Fibroblast of mammary gland (primary cell): ENCODE data around the gene SLITRK3.

ENCODE experiments used
- DNase-seq: peaks from one replicate; pipeline ENCODE4 v3.0.0-alpha.2; 2010; ENCODE audit warnings: low read depth
- H3K4me3 ChIP-seq: 2 replicates; pipeline ENCODE4 v1.5.1; 2011; ENCODE audit warnings: low read depth, mild to moderate bottlenecking, low read length, moderate library complexity; ENCODE audit not compliant: control insufficient read depth
- CTCF ChIP-seq: conservative IDR thresholded peaks from 2 replicates; pipeline ENCODE4 v1.5.1; 2011; ENCODE audit warnings: low read depth, low read length, inconsistent platforms; ENCODE audit not compliant: control insufficient read depth, insufficient read depth

SLITRK3 gene

DNA sequence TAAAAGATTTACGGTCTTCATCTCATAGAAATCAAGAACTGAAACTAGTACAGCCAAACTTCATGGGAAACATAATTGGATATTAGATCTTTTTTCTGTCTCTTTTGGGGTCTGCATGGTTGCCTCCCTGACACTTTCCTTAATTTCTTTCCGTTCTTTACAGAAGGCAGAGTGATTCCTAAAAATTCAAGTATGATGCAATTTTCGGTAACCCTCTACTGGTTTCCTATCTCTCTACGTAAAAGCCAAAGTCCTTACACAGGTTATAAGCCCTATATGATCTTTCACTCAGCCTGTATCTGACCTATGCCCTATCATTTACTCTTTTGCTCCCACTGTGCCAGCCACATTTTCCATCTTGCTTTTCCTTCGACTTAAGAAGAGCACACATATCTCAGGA lies 6.8 kb upstream of the SLITRK3 start:
- no peak for DNase-seq
- no peak overlapping the region for H3K4me3 ChIP-seq
- no peak for TF ChIP-seq CTCF

DNA sequence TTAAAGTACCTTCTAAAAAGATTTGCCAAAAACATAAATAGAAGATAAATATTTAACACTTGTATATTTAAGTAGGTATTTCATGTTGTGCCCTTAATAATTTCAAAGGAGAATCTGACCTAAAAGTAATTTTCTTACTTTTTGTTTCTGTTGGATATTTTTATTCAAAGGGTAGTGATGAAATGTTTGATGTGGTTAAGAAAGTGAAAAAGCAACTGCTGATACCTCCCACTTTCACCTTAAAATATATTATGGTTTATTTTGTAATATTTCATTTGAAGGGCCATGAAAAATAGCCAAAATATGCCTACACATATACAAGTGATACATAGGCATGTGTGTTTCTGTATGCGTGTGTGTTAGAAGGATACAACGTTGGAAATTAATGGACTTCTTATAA lies 5.8 kb upstream of the SLITRK3 start:
- no peak for TF ChIP-seq CTCF
- no peak overlapping the region for H3K4me3 ChIP-seq
- DNase-seq = no peak

GRCh38 chr3:165197481-165197800 lies 1.3 kb upstream of the SLITRK3 start:
- no peak for TF ChIP-seq CTCF
- no peak overlapping the region for H3K4me3 ChIP-seq
- DNase-seq = no peak

- no peak for TF ChIP-seq CTCF
- H3K4me3 ChIP-seq = peak overlapping the region; percentile 40
- peak; percentile 10 for DNase-seq
Measured at GRCh38 chr3:165196577-165197480, 645 bp upstream of the SLITRK3 start.

GRCh38 chr3:165195241-165195639 lies 944 bp downstream of the SLITRK3 start:
- H3K4me3 ChIP-seq = no peak overlapping the region
- no peak for DNase-seq
- TF ChIP-seq CTCF = no peak

DNA sequence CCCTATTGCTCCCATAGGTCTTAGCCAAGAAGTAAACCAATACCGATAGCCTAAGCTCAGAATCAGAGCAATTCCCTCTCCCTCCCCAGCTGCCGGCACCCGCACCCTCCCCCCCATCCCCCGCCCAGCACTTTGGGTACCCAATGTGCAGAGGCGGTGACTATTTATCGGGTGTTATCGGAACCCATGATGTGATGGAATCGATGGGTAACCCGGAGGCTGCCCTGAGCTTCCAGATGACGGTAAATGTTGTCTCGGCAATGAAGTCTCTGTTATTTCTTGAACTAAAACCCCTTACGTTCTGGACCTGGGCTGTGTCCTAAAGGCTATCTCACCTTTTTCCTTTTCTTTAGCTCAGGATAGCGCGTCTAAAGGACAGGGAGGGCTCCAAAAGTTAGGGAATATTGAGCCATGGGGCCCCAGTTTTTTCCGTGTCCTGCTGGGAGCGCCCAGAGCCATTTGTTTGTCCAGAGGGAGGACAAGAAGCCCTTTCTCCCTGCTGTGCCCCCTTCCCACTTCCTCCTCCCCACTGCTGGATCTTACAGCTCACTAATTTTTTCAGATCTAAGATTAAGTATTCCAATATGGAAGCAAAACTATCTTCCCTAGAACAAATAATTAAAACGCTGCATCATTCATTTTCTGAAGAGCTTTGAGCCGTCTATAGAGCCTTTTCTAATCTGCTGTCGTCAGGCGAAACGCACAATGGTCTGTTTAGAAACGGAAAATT lies 1.5 kb downstream of the SLITRK3 start:
- TF ChIP-seq CTCF = no peak
- no peak for DNase-seq
- no peak overlapping the region for H3K4me3 ChIP-seq
